Measurements from ENCODE around the gene HMX1. TPM values are rescaled to one million over a fixed set of nuclear protein-coding genes. Genes with fewer than 3 reads are reported as not detected.

The HMX1 gene
- total RNA-seq, 2 experiments from 2014 or later = not detected

DNA sequence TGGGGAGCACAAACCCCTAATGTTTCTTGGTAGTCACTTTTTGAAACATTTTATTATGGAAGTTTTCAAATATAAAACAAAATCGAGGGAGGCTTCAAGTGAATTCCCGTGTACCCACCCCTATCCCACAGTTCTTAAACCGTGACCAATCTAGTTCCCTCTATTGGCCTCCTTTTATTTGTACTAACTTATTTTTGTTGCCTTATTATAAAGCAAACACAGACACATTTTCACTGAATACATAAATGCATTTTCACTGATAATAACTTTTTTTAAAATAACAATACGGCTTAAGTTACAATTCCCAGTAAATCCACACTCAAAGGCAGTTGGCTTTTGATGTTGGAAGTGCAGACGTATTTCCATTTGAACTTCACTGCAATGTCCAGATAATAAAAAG lies 9.3 kb downstream of the HMX1 start:
- Histone ChIP-seq H2AFZ (ENCODE audit: low read length) (no peak overlapping the region), H3K4me2 (ENCODE audit: low read length) (no peak overlapping the region), H4K20me1 (ENCODE audit: insufficient read depth, low read length) (no peaks in the 10 kb centered on the region), H3K4me3 (ENCODE audit: low read depth, low read length, poor library complexity, severe bottlenecking) (no peak overlapping the region), H3K9me3 (ENCODE audit: low read length) (no peaks in the 10 kb centered on the region), H3K36me3 (ENCODE audit: insufficient read depth, low read length) (no peaks in the 10 kb centered on the region), H3K79me2 (ENCODE audit: insufficient read depth, low read depth, low read length) (no peaks in the 10 kb centered on the region), H3K9me2 (ENCODE audit: insufficient read depth, low read length) (no peaks in the 10 kb centered on the region), H3K4me1 (ENCODE audit: insufficient read depth, low read length, poor library complexity, severe bottlenecking) (no peaks in the 10 kb centered on the region), H3K27ac (ENCODE audit: low read depth, low read length, poor library complexity, severe bottlenecking) (no peak overlapping the region)
- intact Hi-C loops (cut with micrococcal nuclease; ENCODE audit: unreplicated experiment) = no loop called here
- TF ChIP-seq, protein P1, sequence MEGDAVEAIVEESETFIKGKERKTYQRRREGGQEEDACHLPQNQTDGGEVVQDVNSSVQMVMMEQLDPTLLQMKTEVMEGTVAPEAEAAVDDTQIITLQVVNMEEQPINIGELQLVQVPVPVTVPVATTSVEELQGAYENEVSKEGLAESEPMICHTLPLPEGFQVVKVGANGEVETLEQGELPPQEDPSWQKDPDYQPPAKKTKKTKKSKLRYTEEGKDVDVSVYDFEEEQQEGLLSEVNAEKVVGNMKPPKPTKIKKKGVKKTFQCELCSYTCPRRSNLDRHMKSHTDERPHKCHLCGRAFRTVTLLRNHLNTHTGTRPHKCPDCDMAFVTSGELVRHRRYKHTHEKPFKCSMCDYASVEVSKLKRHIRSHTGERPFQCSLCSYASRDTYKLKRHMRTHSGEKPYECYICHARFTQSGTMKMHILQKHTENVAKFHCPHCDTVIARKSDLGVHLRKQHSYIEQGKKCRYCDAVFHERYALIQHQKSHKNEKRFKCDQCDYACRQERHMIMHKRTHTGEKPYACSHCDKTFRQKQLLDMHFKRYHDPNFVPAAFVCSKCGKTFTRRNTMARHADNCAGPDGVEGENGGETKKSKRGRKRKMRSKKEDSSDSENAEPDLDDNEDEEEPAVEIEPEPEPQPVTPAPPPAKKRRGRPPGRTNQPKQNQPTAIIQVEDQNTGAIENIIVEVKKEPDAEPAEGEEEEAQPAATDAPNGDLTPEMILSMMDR (conservative IDR thresholded peaks at IDR 0.05; ENCODE audit: low read length) = no peak
- TF ChIP-seq EZH2phosphoT487 (IDR thresholded peaks at IDR 0.05; ENCODE audit: borderline replicate concordance, low read depth, low read length) = no peak
- no TSS peak for BruUV-seq (replicated peaks)
- CTCF ChIA-PET (ENCODE audit: unreplicated experiment) = no interaction called here
- POLR2A ChIA-PET = no interaction called here
- no peak for DNase-seq (ENCODE audit: low spot score)

- no peaks in the 10 kb centered on the region for H3K9me3 ChIP-seq (ENCODE audit: low read length)
- H3K27ac ChIP-seq (ENCODE audit: low read depth, low read length, poor library complexity, severe bottlenecking) = no peak overlapping the region
- TF ChIP-seq, protein P1 (conservative IDR thresholded peaks at IDR 0.05; ENCODE audit: low read length) = no peak
- intact Hi-C loops (cut with micrococcal nuclease; ENCODE audit: unreplicated experiment) = no loop called here
- no peak overlapping the region for H3K4me3 ChIP-seq (ENCODE audit: low read depth, low read length, poor library complexity, severe bottlenecking)
- H3K9me2 ChIP-seq (ENCODE audit: insufficient read depth, low read length) = no peaks in the 10 kb centered on the region
- H4K20me1 ChIP-seq (ENCODE audit: insufficient read depth, low read length) = no peaks in the 10 kb centered on the region
- H3K79me2 ChIP-seq (ENCODE audit: insufficient read depth, low read depth, low read length) = no peaks in the 10 kb centered on the region
- no peaks in the 10 kb centered on the region for H3K36me3 ChIP-seq (ENCODE audit: insufficient read depth, low read length)
- H3K4me2 ChIP-seq (ENCODE audit: low read length) = no peak overlapping the region
- CTCF ChIA-PET (ENCODE audit: unreplicated experiment) = no interaction called here
- no peak for DNase-seq (ENCODE audit: low spot score)
- BruUV-seq (replicated peaks) = no TSS peak
- no peaks in the 10 kb centered on the region for H3K4me1 ChIP-seq (ENCODE audit: insufficient read depth, low read length, poor library complexity, severe bottlenecking)
- no peak overlapping the region for H2AFZ ChIP-seq (ENCODE audit: low read length)
- POLR2A ChIA-PET = no interaction called here
These were observed 9.9 kb downstream of the HMX1 start for GRCh38 chr4:8861576-8862295.

DNA sequence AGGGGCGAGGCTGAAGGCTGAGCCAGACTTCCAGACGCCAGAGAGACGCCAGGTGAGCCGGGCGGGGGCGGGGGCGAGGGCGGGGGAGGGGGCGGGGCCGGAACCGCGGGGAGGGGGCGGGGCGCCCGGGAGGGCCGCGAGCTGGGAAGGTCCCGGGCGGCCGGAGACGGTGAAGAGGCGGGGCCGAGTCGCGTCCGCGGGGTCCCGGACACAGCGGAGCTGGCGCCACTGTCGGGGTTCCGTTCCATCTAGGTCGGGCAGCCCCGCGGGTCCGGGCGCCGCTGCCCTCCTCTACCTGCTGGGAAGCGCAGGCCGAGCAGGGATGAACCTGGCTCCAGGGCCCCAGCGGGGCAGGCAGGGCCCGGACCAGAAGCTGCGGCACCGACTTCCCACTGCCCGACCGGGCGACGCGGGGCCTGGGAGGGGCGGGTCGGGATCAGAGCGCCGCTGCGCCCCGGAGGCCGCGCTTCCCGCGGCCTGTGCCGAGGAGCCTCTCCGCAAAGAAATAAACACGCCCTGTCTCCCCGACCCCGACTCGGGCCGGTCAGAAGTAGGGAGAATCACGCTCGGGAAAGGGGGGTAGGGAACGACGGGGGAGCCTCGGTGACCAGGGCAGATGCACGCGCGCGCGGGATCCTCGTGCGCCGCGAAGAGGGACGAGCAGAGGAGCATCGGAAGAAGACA lies 10.6 kb downstream of the HMX1 start:
- Histone ChIP-seq H2AFZ (ENCODE audit: low read length) (no peak overlapping the region), H3K79me2 (ENCODE audit: insufficient read depth, low read depth, low read length) (no peaks in the 10 kb centered on the region), H3K9me2 (ENCODE audit: insufficient read depth, low read length) (no peaks in the 10 kb centered on the region), H4K20me1 (ENCODE audit: insufficient read depth, low read length) (no peaks in the 10 kb centered on the region), H3K9me3 (ENCODE audit: low read length) (no peaks in the 10 kb centered on the region), H3K4me1 (ENCODE audit: insufficient read depth, low read length, poor library complexity, severe bottlenecking) (no peaks in the 10 kb centered on the region), H3K4me3 (ENCODE audit: low read depth, low read length, poor library complexity, severe bottlenecking) (no peak overlapping the region), H3K4me2 (ENCODE audit: low read length) (no peak overlapping the region), H3K27ac (ENCODE audit: low read depth, low read length, poor library complexity, severe bottlenecking) (no peak overlapping the region), H3K36me3 (ENCODE audit: insufficient read depth, low read length) (no peaks in the 10 kb centered on the region)
- TF ChIP-seq, protein P1 (conservative IDR thresholded peaks at IDR 0.05; ENCODE audit: low read length) = no peak
- TF ChIP-seq EZH2phosphoT487 (IDR thresholded peaks at IDR 0.05; ENCODE audit: borderline replicate concordance, low read depth, low read length) = no peak
- DNase-seq (ENCODE audit: low spot score) = no peak
- intact Hi-C loops (cut with micrococcal nuclease; ENCODE audit: unreplicated experiment) = no loop called here
- ChIA-PET POLR2A (no interaction called here), CTCF (ENCODE audit: unreplicated experiment) (no interaction called here)
- no TSS peak for BruUV-seq (replicated peaks)
